ENCODE measurements around the gene TGFBRAP1. TPM values are rescaled to one million over a fixed set of nuclear protein-coding genes. Genes with fewer than 3 reads are reported as not detected.

The TGFBRAP1 gene
- total RNA-seq, 1 donor from 2014 or later: 13.8 TPM

DNA sequence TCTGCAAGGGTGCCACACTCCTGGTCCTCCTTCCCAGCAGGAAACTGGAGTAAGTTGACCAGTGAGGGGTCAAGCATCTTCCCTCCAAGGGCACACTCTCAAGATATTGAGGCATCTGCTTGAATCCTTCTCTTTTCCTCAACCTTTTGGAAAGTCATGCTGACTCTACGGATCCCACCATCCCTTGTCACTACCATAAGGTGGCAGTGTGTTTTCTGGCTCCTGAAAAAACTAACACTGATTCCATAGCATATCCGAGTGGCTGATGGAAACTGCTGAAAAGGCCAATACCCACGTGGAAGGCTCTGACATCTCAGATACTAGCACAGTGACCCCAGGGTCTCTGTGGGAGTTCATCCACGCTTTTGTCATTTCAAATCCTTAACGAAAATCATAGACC is 50.9 kb downstream of the TGFBRAP1 start:
- no peak for TF ChIP-seq EZH2 (IDR thresholded peaks at IDR 0.05)
- TF ChIP-seq EZH2phosphoT487 (IDR thresholded peaks at IDR 0.05): no peak
- TF ChIP-seq, protein P1, sequence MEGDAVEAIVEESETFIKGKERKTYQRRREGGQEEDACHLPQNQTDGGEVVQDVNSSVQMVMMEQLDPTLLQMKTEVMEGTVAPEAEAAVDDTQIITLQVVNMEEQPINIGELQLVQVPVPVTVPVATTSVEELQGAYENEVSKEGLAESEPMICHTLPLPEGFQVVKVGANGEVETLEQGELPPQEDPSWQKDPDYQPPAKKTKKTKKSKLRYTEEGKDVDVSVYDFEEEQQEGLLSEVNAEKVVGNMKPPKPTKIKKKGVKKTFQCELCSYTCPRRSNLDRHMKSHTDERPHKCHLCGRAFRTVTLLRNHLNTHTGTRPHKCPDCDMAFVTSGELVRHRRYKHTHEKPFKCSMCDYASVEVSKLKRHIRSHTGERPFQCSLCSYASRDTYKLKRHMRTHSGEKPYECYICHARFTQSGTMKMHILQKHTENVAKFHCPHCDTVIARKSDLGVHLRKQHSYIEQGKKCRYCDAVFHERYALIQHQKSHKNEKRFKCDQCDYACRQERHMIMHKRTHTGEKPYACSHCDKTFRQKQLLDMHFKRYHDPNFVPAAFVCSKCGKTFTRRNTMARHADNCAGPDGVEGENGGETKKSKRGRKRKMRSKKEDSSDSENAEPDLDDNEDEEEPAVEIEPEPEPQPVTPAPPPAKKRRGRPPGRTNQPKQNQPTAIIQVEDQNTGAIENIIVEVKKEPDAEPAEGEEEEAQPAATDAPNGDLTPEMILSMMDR (IDR thresholded peaks at IDR 0.05): peak; percentile 29
- no peaks in the 10 kb centered on the region for H3K36me3 ChIP-seq
- no peak for DNase-seq (ENCODE audit: low spot score)
- H3F3A ChIP-seq (ENCODE audit: low read depth): no peaks in the 10 kb centered on the region
- no peak overlapping the region for H3K4me3 ChIP-seq
- no peaks in the 10 kb centered on the region for H3K27me3 ChIP-seq
- Mint-ChIP-seq H3K27ac (no peak overlapping the region), H3K9me3 (no peaks in the 10 kb centered on the region), H3K4me1 (no peaks in the 10 kb centered on the region), H3K27me3 (ENCODE audit: insufficient read depth, low read depth) (no peaks in the 10 kb centered on the region), H3K36me3 (peaks cover 11% of the 10 kb centered on the region), H3K4me3 (no peak overlapping the region)
- no peaks in the 10 kb centered on the region for H3K4me1 ChIP-seq
- H4K20me1 ChIP-seq (ENCODE audit: low read depth): no peaks in the 10 kb centered on the region
- H3K27ac ChIP-seq: no peak overlapping the region
- H3K9ac ChIP-seq: no peak overlapping the region
- H2AFZ ChIP-seq (replicated peaks): no peak overlapping the region
- no peaks in the 10 kb centered on the region for H3K9me3 ChIP-seq (ENCODE audit: low read depth)
- no peak overlapping the region for H3K4me2 ChIP-seq
- H3K79me2 ChIP-seq (ENCODE audit: low read depth): no peaks in the 10 kb centered on the region

DNA sequence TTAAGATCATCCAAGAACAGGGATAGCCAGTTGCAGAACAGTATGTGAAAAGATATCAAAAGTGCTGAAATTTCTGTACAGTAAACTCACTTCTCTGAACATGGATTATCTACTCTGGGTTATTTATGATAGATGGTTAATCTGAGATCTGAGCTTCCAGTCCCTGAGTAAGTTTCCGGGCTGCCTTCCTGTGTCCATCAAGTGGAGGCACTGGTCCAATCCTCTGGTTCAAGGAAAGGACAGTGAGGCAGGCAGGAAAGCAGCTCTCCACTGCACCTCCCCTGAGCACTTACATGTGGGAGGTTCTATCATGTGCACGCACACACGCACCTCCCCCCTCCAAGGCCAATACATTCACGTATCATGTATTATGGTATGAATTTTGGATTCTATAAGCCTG is 55.5 kb downstream of the TGFBRAP1 start:
- Histone ChIP-seq H3K4me3 (no peak overlapping the region), H3K9ac (no peak overlapping the region), H4K20me1 (ENCODE audit: low read depth) (no peaks in the 10 kb centered on the region), H3K27ac (no peak overlapping the region), H3K4me2 (no peak overlapping the region), H3K4me1 (no peaks in the 10 kb centered on the region), H3K79me2 (ENCODE audit: low read depth) (no peaks in the 10 kb centered on the region), H3F3A (ENCODE audit: low read depth) (no peaks in the 10 kb centered on the region), H3K9me3 (ENCODE audit: low read depth) (no peaks in the 10 kb centered on the region), H2AFZ (replicated peaks) (no peak overlapping the region), H3K36me3 (no peaks in the 10 kb centered on the region), H3K27me3 (no peaks in the 10 kb centered on the region)
- Mint-ChIP-seq H3K4me3 (no peak overlapping the region), H3K36me3 (peaks cover 11% of the 10 kb centered on the region), H3K4me1 (no peaks in the 10 kb centered on the region), H3K27me3 (ENCODE audit: insufficient read depth, low read depth) (peaks cover 4% of the 10 kb centered on the region), H3K9me3 (no peaks in the 10 kb centered on the region), H3K27ac (no peak overlapping the region)
- TF ChIP-seq, protein P1 (IDR thresholded peaks at IDR 0.05): no peak
- no peak for DNase-seq (ENCODE audit: low spot score)

DNA sequence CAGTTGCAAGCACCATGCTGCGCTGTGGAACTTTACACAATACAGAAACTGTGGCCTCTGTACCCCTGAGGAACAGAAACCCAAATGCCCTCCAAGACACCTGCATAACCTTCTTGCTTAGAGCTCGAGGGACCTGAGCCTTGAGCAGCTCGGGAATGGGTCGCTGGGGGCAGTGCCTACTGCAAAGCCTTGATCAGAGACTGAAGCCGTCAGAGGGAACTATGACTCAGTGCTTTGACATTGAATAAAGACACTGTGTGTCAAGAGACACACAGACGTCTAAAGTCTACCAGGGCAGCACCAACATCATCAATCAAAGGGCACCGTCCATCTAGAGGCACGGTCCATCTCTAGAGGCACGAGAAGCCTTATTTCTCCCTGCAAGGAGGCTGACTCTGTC is 57.4 kb downstream of the TGFBRAP1 start:
- H3K4me3 Mint-ChIP-seq: no peak overlapping the region
- peaks cover 4% of the 10 kb centered on the region for H3K27me3 Mint-ChIP-seq (ENCODE audit: insufficient read depth, low read depth)
- Histone ChIP-seq H3K36me3 (no peaks in the 10 kb centered on the region), H2AFZ (replicated peaks) (no peak overlapping the region), H3K9me3 (ENCODE audit: low read depth) (no peaks in the 10 kb centered on the region), H3K27me3 (no peaks in the 10 kb centered on the region), H3F3A (ENCODE audit: low read depth) (no peaks in the 10 kb centered on the region), H4K20me1 (ENCODE audit: low read depth) (no peaks in the 10 kb centered on the region), H3K4me1 (no peaks in the 10 kb centered on the region), H3K4me2 (no peak overlapping the region), H3K79me2 (ENCODE audit: low read depth) (no peaks in the 10 kb centered on the region), H3K27ac (no peak overlapping the region), H3K9ac (no peak overlapping the region), H3K4me3 (no peak overlapping the region)
- TF ChIP-seq EZH2 (IDR thresholded peaks at IDR 0.05) (no peak), EZH2phosphoT487 (IDR thresholded peaks at IDR 0.05) (no peak)
- TF ChIP-seq, protein P1 (IDR thresholded peaks at IDR 0.05): no peak
- no peak overlapping the region for H3K27ac Mint-ChIP-seq
- peaks cover 20% of the 10 kb centered on the region for H3K36me3 Mint-ChIP-seq
- DNase-seq (ENCODE audit: low spot score): no peak
- H3K4me1 Mint-ChIP-seq: no peaks in the 10 kb centered on the region
- H3K9me3 Mint-ChIP-seq: no peaks in the 10 kb centered on the region
